ENCODE results near the gene PIGK.

The PIGK gene

DNA sequence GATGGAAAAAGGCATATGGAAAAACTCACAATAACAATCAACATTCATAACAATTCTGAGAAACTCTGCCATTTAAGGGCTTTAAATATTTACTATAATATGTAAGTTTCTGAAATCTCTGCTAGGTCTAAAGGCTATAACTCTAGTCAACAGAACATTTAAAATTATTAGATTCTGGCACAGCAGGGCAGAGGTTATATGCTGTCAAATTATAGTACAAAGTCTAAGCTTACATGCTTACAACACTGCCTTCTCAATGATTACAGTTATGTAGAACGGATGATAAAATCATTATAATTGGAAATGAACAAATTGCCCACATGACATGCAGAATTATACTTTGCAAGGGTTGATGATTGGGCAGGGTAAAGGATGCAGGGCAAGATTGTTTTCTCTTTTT is 97.7 kb downstream of the PIGK start:
- in situ Hi-C loops (cut with MboI; ENCODE audit: low sequenced_read_pairs, unreplicated experiment): no loop called here
- DNase-seq (ENCODE audit: low spot score): no peak
- TF ChIP-seq, protein P1, sequence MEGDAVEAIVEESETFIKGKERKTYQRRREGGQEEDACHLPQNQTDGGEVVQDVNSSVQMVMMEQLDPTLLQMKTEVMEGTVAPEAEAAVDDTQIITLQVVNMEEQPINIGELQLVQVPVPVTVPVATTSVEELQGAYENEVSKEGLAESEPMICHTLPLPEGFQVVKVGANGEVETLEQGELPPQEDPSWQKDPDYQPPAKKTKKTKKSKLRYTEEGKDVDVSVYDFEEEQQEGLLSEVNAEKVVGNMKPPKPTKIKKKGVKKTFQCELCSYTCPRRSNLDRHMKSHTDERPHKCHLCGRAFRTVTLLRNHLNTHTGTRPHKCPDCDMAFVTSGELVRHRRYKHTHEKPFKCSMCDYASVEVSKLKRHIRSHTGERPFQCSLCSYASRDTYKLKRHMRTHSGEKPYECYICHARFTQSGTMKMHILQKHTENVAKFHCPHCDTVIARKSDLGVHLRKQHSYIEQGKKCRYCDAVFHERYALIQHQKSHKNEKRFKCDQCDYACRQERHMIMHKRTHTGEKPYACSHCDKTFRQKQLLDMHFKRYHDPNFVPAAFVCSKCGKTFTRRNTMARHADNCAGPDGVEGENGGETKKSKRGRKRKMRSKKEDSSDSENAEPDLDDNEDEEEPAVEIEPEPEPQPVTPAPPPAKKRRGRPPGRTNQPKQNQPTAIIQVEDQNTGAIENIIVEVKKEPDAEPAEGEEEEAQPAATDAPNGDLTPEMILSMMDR (IDR thresholded peaks at IDR 0.05; ENCODE audit: borderline replicate concordance, control extremely low read depth, extremely low read depth, insufficient read depth, missing control alignments): no peak

GRCh38 chr1:77120950-77121349 is 98.3 kb downstream of the PIGK start:
- no peak for DNase-seq (ENCODE audit: low spot score)
- in situ Hi-C loops (cut with MboI; ENCODE audit: low sequenced_read_pairs, unreplicated experiment): no loop called here
- TF ChIP-seq, protein P1 (IDR thresholded peaks at IDR 0.05; ENCODE audit: borderline replicate concordance, control extremely low read depth, extremely low read depth, insufficient read depth, missing control alignments): no peak

DNA sequence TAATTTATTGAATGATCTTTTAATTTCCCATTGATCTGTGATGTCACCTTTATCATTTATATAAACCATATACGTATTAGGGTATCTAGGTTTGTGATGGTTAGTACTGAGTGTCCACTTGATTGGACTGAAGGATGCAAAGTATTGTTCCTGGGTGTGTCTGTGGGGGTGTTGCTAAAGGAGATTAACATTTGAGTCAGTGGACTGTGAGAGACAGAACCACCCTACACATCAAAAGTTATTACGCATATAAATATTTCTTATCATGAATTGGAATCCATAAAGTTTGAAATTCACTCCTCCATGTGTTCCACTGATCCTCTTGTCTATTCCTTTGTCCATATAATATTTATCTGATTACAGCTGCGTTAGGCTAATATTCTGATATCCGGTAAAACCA is 100.5 kb downstream of the PIGK start:
- in situ Hi-C loops (cut with MboI; ENCODE audit: low sequenced_read_pairs, unreplicated experiment): no loop called here
- no peak for DNase-seq (ENCODE audit: low spot score)

DNA sequence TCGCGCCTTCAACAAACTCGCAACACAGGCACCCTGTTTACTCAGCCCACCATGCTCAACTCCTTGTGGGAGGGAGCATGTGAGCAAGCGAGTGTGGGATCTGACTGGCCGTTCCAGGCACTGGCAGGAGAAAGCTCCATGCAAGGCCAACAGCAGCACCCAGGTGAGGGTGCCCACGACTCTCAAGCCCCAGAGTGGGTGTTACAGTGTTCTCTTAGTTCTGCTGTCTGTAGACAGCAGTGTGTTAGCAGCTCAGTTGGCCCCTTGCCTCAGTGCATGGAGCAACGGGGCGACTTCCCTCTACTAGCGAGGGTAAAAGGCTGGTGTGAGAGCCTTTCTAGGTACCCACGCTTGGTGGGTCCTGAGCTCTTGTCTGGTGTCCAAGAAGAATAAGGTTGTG is 114.6 kb downstream of the PIGK start:
- DNase-seq (ENCODE audit: low spot score): no peak
- in situ Hi-C loops (cut with MboI; ENCODE audit: low sequenced_read_pairs, unreplicated experiment): no loop called here
- TF ChIP-seq, protein P1 (IDR thresholded peaks at IDR 0.05; ENCODE audit: borderline replicate concordance, control extremely low read depth, extremely low read depth, insufficient read depth, missing control alignments): no peak

More for the DNA sequence above, 100.5 kb downstream of the PIGK start:
- TF ChIP-seq, protein P1 (IDR thresholded peaks at IDR 0.05; ENCODE audit: borderline replicate concordance, control extremely low read depth, extremely low read depth, insufficient read depth, missing control alignments): no peak

DNA sequence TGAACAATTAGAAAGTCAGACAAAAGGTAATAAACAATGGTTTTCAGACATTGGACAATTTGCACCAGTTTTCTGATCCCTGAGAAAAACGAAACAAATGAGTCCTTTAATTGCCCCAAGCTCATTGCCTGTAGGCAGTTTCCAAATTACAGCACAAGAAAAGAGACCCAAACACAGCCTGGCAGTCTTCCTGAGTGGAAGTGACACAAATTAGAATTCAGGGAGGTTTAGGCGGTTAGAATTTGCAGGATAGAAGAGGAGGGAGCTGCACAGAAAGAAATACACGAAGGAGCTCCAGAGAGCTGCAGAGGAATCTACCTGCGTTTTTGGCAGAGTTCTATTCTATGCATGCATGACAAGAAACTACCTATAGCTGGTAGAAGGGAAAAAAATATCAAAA is 115.7 kb downstream of the PIGK start:
- no peak for DNase-seq (ENCODE audit: low spot score)
- in situ Hi-C loops (cut with MboI; ENCODE audit: low sequenced_read_pairs, unreplicated experiment): no loop called here
- TF ChIP-seq, protein P1 (IDR thresholded peaks at IDR 0.05; ENCODE audit: borderline replicate concordance, control extremely low read depth, extremely low read depth, insufficient read depth, missing control alignments): no peak

- in situ Hi-C loops (cut with MboI; ENCODE audit: low sequenced_read_pairs, unreplicated experiment): no loop called here
- DNase-seq (ENCODE audit: low spot score): no peak
- TF ChIP-seq, protein P1 (IDR thresholded peaks at IDR 0.05; ENCODE audit: borderline replicate concordance, control extremely low read depth, extremely low read depth, insufficient read depth, missing control alignments): no peak
Measured at GRCh38 chr1:77100875-77101274, 118.4 kb downstream of the PIGK start.
